ENCODE results near the gene CTSH. TPM values are rescaled to one million over a fixed set of nuclear protein-coding genes. Genes with fewer than 3 reads are reported as not detected.

The CTSH gene
- total and polyA plus RNA-seq, 3 donors from 2014 or later: 44.3 to 152 (median 45.6) TPM

DNA sequence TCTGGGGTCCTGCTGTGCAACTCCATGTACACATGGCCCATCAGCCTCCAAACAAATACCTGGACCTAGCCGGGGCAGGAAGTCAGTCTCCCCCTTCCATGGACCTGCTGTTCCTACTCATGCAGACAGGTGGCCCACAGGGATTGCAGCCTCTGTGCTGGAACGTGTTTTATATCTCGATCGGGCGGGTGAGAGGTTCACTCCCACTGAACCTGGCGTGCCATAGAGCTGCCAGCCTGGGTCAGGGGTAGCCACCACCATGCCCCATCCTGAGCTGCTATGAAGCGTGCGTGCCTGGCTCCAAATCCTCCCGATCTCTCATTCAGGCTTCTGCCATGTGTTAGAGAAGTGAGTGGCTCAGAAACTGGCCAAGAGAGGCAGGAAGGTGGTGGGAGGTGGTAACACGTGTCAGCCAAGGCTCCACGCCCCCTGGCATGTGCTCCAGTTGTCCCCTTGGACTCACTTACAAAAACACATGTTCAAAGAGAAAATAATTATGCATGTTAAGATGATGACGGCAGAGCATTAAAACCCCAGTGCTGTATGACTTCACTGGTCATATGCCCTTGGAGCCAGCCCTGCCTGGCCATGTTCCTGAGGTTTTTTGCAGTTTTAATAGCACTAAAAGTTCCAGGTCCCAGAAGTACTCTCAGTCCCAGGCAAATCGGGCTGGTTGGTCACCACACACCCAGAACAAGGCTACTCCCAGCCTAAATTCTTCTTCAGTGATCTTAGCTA is 30.6 kb downstream of the CTSH start:
- no peaks in the 10 kb centered on the region for H3K36me3 ChIP-seq (ENCODE audit: low read depth, missing control alignments)
- H3K27me3 ChIP-seq: no peaks in the 10 kb centered on the region
- peak; percentile 81 for DNase-seq
- WGBS, 2 donors: 44 to 49% methylated on average over 12 to 13 of the region's 13 CpGs
- peaks cover 38% of the 10 kb centered on the region for H3K4me1 ChIP-seq
- no peak overlapping the region for H3K4me3 ChIP-seq
- H3K27ac ChIP-seq: peak overlapping the region; percentile 73 to 83
- intact Hi-C loops (cut with DNase I; ENCODE audit: low total_unique reads): no loop called here
- no peak for TF ChIP-seq POLR2A (IDR thresholded peaks at IDR 0.05)
- TF ChIP-seq, protein P1, sequence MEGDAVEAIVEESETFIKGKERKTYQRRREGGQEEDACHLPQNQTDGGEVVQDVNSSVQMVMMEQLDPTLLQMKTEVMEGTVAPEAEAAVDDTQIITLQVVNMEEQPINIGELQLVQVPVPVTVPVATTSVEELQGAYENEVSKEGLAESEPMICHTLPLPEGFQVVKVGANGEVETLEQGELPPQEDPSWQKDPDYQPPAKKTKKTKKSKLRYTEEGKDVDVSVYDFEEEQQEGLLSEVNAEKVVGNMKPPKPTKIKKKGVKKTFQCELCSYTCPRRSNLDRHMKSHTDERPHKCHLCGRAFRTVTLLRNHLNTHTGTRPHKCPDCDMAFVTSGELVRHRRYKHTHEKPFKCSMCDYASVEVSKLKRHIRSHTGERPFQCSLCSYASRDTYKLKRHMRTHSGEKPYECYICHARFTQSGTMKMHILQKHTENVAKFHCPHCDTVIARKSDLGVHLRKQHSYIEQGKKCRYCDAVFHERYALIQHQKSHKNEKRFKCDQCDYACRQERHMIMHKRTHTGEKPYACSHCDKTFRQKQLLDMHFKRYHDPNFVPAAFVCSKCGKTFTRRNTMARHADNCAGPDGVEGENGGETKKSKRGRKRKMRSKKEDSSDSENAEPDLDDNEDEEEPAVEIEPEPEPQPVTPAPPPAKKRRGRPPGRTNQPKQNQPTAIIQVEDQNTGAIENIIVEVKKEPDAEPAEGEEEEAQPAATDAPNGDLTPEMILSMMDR (IDR thresholded peaks at IDR 0.05): peak; percentile 59 to 70 (median 63)
- no peaks in the 10 kb centered on the region for H3K9me3 ChIP-seq

DNA sequence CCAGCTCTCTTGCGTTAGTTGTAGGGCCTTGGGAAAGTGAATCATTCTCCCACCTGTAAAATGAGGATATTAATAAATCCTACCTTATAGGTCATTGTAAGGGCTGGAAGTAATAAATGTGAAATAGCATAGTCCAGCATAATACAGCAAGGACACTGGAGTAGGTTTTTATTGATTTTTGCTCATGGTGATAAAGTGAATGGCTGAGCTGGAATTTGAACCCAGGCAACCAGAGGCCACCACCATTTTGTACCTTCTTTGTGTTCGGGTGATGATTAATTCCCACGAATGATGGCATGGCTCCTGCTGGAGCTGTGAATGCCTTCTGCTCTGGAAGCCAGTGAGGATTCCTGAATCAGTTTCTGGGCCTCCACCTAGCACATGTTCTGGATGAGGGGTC is 31.8 kb downstream of the CTSH start:
- intact Hi-C loops (cut with DNase I; ENCODE audit: low total_unique reads): no loop called here
- Histone ChIP-seq H3K27me3 (no peaks in the 10 kb centered on the region), H3K4me3 (no peak overlapping the region), H3K4me1 (peaks cover 38% of the 10 kb centered on the region), H3K9me3 (no peaks in the 10 kb centered on the region), H3K36me3 (ENCODE audit: low read depth, missing control alignments) (no peaks in the 10 kb centered on the region), H3K27ac (peak overlapping the region in 1 of 2 donors; percentile 83)
- 88 to 100% methylated on average over 3 of the region's 3 CpGs for WGBS, 2 donors
- no peak for TF ChIP-seq POLR2A (IDR thresholded peaks at IDR 0.05)
- TF ChIP-seq, protein P1 (IDR thresholded peaks at IDR 0.05): no peak
- DNase-seq: no peak

DNA sequence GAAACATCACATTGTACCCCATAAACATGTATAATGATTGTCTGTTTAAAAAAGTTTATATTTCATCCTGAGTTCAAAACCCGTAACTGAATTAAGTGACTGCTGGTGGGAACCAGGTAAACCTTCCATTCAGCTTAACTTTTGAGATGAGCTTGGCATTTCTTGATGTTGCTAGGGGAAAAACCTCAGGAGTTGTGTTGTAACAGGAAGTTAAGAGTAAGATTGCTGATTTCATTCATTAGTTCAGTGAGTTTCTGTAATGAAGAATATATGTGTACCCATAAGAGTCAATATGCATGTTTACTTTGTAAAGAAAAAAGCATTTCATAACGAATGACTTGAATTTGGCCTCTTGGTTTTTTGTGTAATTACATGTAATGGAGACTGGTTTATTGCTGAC is 32.5 kb downstream of the CTSH start:
- no peak for TF ChIP-seq POLR2A (IDR thresholded peaks at IDR 0.05)
- TF ChIP-seq, protein P1 (IDR thresholded peaks at IDR 0.05): no peak
- Histone ChIP-seq H3K4me1 (peaks cover 38% of the 10 kb centered on the region), H3K27me3 (no peaks in the 10 kb centered on the region), H3K9me3 (no peaks in the 10 kb centered on the region), H3K27ac (no peak overlapping the region), H3K36me3 (ENCODE audit: low read depth, missing control alignments) (no peaks in the 10 kb centered on the region), H3K4me3 (no peak overlapping the region)
- WGBS, 2 donors: 91 to 93% methylated on average over 2 of the region's 2 CpGs
- intact Hi-C loops (cut with DNase I; ENCODE audit: low total_unique reads): no loop called here
- DNase-seq: no peak

DNA sequence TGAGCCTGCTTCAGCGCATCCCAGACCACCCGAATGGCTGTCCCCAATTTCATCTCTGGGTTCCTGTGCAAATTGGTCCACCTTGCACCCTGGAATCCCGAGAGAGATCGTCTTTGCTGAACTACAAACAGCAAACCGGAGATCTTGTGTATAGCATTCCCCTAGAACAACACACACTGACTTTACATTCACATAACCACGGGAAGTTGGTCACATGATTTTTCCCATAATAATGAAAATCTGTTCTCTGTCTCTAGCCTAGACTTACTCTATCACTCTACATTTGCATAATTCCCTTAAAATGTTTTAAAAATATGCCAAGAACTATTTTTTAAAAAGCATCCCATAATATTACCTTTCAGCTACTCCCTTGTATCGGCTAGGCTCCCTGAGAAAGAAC is 34.6 kb downstream of the CTSH start:
- H3K27ac ChIP-seq: no peak overlapping the region

More for the DNA sequence above, 34.6 kb downstream of the CTSH start:
- TF ChIP-seq POLR2A (IDR thresholded peaks at IDR 0.05): no peak
- TF ChIP-seq, protein P1 (IDR thresholded peaks at IDR 0.05): no peak
- Histone ChIP-seq H3K9me3 (no peaks in the 10 kb centered on the region), H3K4me1 (peaks cover 25% of the 10 kb centered on the region), H3K36me3 (ENCODE audit: low read depth, missing control alignments) (no peaks in the 10 kb centered on the region), H3K27me3 (no peaks in the 10 kb centered on the region), H3K4me3 (no peak overlapping the region)
- DNase-seq: no peak
- 70 to 82% methylated on average over 7 of the region's 7 CpGs for WGBS, 2 donors
- intact Hi-C loops (cut with DNase I; ENCODE audit: low total_unique reads): no loop called here
